ENCODE measurements around the gene TXNL4A.
"Not testable (repeated sequence)": the region's sequence is repeated elsewhere in the genome, so short reads cannot be mapped to it uniquely, and the experiment has no call there.

TXNL4A gene

GRCh38 chr18:80010551-80010906 lies 22.2 kb upstream of the TXNL4A start:
- ChIA-PET POLR2A (no interaction called here), CTCF (no interaction called here)
- DNase-seq (ENCODE audit: extremely low spot score), result no peak
- TF ChIP-seq CTCF (IDR thresholded peaks at IDR 0.05; ENCODE audit: control extremely low read depth, extremely low read depth, low read depth, missing control alignments), result no peak

- DNase-seq (ENCODE audit: extremely low spot score), result no peak
- CTCF ChIA-PET, result no interaction called here
- POLR2A ChIA-PET, result no interaction called here
- no peak for TF ChIP-seq CTCF (IDR thresholded peaks at IDR 0.05; ENCODE audit: control extremely low read depth, extremely low read depth, low read depth, missing control alignments)
Observed at GRCh38 chr18:80009661-80010550, 21.5 kb upstream of the TXNL4A start.

DNA sequence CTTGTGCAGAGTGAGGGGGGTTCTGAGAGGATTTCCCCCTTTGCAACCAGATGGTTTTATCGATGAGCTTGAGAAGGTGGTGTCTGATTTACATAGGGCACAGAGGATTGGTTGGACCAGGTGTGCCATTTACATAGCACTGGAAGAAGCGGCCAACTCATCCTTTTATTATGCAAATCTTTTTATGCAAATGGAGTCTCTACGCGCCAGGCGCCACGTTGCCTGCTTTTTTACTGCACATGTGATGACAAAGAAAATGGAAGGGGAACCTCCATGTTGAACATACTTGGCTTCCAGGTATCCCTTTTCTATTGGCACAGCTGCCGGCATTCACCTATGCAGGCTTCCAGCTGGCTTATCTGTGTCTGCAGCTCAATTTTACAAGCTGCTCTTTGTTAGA lies 18.4 kb upstream of the TXNL4A start:
- ChIA-PET CTCF (no interaction called here), POLR2A (no interaction called here)
- no peak for TF ChIP-seq CTCF (IDR thresholded peaks at IDR 0.05; ENCODE audit: control extremely low read depth, extremely low read depth, low read depth, missing control alignments)
- DNase-seq (ENCODE audit: extremely low spot score), result no peak

DNA sequence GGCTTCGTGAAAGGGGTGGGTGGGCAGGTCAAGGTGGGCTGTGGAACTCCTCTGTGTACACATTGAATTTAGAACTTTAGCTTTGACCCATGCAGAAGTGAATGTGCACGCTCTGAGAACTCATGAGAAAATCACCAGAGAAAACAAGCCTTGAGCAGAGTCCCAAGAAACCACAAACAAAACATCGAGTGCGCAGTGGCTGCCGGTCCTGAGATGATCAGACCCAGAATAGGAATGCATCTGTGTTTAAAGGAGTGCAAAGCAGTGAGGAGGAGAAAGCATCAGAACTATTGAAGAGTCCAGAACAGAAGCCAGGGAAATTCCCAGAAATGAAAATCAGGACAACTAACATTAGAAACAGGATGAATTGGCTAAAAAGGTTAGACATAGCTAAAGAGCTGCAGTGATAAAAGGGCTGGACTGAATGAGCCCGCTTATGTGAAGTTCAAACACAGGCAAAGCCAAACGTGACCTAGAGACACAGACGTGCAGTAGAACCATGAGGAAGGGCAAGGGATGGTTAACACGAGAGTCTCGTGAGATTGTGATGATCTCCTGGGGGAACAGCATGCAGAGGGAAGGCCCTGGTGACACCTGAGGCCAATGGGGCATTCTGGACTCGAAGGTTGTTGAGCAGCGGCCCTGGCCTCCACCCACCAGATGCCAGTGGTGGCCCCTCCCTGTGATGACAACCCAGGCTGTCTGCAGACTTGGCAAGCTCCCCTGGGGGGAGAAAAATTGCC lies 16.4 kb upstream of the TXNL4A start:
- ChIA-PET CTCF (interaction anchor here (1.3 to 1.4 kb wide), 2 partner anchors 17 to 28 kb away, joined by 3 read pairs; no protein-coding TSS in a partner anchor), POLR2A (no interaction called here)
- no peak for DNase-seq (ENCODE audit: extremely low spot score)
- no peak for TF ChIP-seq CTCF (IDR thresholded peaks at IDR 0.05; ENCODE audit: control extremely low read depth, extremely low read depth, low read depth, missing control alignments)

DNA sequence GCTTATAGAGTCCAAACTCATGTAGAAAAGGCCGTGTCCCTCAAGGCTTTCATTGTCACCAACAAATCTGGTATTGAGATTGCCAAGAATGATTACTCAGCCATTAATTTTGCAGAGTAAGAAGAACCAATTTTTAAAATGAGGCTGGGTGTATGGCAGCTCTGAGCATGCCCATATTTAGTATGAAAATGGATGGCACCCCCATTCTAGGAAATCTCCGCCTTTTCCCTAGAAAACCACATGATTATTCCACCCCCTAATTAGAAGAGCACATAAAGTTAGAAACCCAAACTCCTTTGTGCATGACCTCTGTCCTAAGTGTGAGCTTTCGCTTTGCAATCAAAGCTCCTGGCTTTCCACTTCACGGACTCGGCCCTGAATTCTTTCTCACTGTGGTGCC lies 14.1 kb upstream of the TXNL4A start:
- ChIA-PET POLR2A (no interaction called here), CTCF (no interaction called here)
- DNase-seq (ENCODE audit: extremely low spot score), result no peak
- no peak for TF ChIP-seq CTCF (IDR thresholded peaks at IDR 0.05; ENCODE audit: control extremely low read depth, extremely low read depth, low read depth, missing control alignments)

DNA sequence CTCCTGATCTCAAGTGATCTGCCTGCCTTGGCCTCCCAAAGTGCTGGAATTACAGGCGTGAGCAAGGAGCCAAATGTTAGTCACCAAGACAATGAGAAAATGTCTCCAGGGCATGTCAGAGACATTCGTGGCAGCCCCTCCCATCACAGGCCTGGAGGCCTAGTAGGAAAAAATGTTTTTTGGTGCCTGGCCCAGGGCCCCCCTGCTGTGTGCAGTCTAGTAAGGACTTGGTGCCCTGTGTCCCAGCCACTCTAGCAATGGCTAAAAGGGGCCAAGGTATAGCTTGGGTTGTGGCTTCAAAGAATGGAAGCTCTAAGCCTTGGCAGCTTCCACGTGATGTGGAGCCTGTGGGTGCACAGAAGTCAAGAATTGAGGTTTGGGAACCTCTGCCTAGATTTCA lies 12.5 kb upstream of the TXNL4A start:
- no peak for DNase-seq (ENCODE audit: extremely low spot score)
- no peak for TF ChIP-seq CTCF (IDR thresholded peaks at IDR 0.05; ENCODE audit: control extremely low read depth, extremely low read depth, low read depth, missing control alignments)
- ChIA-PET CTCF (no interaction called here), POLR2A (no interaction called here)

GRCh38 chr18:79999701-80000100 lies 11.3 kb upstream of the TXNL4A start:
- CTCF ChIA-PET, result interaction anchor here (1.7 kb wide), 1 partner anchor 11 kb away, joined by 3 read pairs; no protein-coding TSS in a partner anchor
- DNase-seq (ENCODE audit: extremely low spot score); POLR2A ChIA-PET: not testable (repeated sequence)
